Measurements from ENCODE around the gene CPZ. TPM values are rescaled to one million over a fixed set of nuclear protein-coding genes. Genes with fewer than 3 reads are reported as not detected.

CPZ gene
- total RNA-seq, 1 donor from 2014 or later: 0.27 TPM

GRCh38 chr4:8587469-8588195 is 4.9 kb upstream of the CPZ start:
- H3K27ac Mint-ChIP-seq (ENCODE audit: unreplicated experiment): peak overlapping the region; percentile 52
- TF ChIP-seq CTCF (IDR thresholded peaks at IDR 0.05; ENCODE audit: partially characterized antibody, unreplicated experiment): no peak
- no peak overlapping the region for H3K4me3 Mint-ChIP-seq (ENCODE audit: unreplicated experiment)
- no peaks in the 10 kb centered on the region for H3K36me3 Mint-ChIP-seq (ENCODE audit: unreplicated experiment)
- DNase-seq: peak; percentile 11
- H3K27me3 Mint-ChIP-seq (ENCODE audit: unreplicated experiment): peaks cover 14% of the 10 kb centered on the region
- H3K9me3 Mint-ChIP-seq (ENCODE audit: unreplicated experiment): peaks cover 3% of the 10 kb centered on the region
- H3K4me1 Mint-ChIP-seq (ENCODE audit: low read depth, unreplicated experiment): peaks cover 20% of the 10 kb centered on the region

GRCh38 chr4:8588196-8588470 is 4.4 kb upstream of the CPZ start:
- peaks cover 20% of the 10 kb centered on the region for H3K4me1 Mint-ChIP-seq (ENCODE audit: low read depth, unreplicated experiment)
- no peak overlapping the region for H3K4me3 Mint-ChIP-seq (ENCODE audit: unreplicated experiment)
- H3K36me3 Mint-ChIP-seq (ENCODE audit: unreplicated experiment): no peaks in the 10 kb centered on the region
- peaks cover 14% of the 10 kb centered on the region for H3K27me3 Mint-ChIP-seq (ENCODE audit: unreplicated experiment)
- DNase-seq: peak; percentile 5
- no peak for TF ChIP-seq CTCF (IDR thresholded peaks at IDR 0.05; ENCODE audit: partially characterized antibody, unreplicated experiment)
- H3K27ac Mint-ChIP-seq (ENCODE audit: unreplicated experiment): no peak overlapping the region
- peaks cover 3% of the 10 kb centered on the region for H3K9me3 Mint-ChIP-seq (ENCODE audit: unreplicated experiment)

GRCh38 chr4:8589336-8589735 is 3.2 kb upstream of the CPZ start:
- peaks cover 17% of the 10 kb centered on the region for H3K27me3 Mint-ChIP-seq (ENCODE audit: unreplicated experiment)

GRCh38 chr4:8589823-8590545 is 2.6 kb upstream of the CPZ start:
- Mint-ChIP-seq H3K27me3 (ENCODE audit: unreplicated experiment) (peaks cover 15% of the 10 kb centered on the region), H3K4me3 (ENCODE audit: unreplicated experiment) (no peak overlapping the region), H3K4me1 (ENCODE audit: low read depth, unreplicated experiment) (peaks cover 20% of the 10 kb centered on the region), H3K27ac (ENCODE audit: unreplicated experiment) (no peak overlapping the region), H3K36me3 (ENCODE audit: unreplicated experiment) (no peaks in the 10 kb centered on the region), H3K9me3 (ENCODE audit: unreplicated experiment) (peaks cover 3% of the 10 kb centered on the region)
- DNase-seq: peak; percentile 22
- TF ChIP-seq CTCF (IDR thresholded peaks at IDR 0.05; ENCODE audit: partially characterized antibody, unreplicated experiment): no peak

More at GRCh38 chr4:8589336-8589735, 3.2 kb upstream of the CPZ start:
- Mint-ChIP-seq H3K4me3 (ENCODE audit: unreplicated experiment) (no peak overlapping the region), H3K36me3 (ENCODE audit: unreplicated experiment) (no peaks in the 10 kb centered on the region), H3K9me3 (ENCODE audit: unreplicated experiment) (peaks cover 3% of the 10 kb centered on the region), H3K27ac (ENCODE audit: unreplicated experiment) (no peak overlapping the region), H3K4me1 (ENCODE audit: low read depth, unreplicated experiment) (peaks cover 23% of the 10 kb centered on the region)
- DNase-seq: peak; percentile 8
- no peak for TF ChIP-seq CTCF (IDR thresholded peaks at IDR 0.05; ENCODE audit: partially characterized antibody, unreplicated experiment)

GRCh38 chr4:8590546-8590880 is 2.1 kb upstream of the CPZ start:
- TF ChIP-seq CTCF (IDR thresholded peaks at IDR 0.05; ENCODE audit: partially characterized antibody, unreplicated experiment): no peak
- Mint-ChIP-seq H3K4me1 (ENCODE audit: low read depth, unreplicated experiment) (peaks cover 16% of the 10 kb centered on the region), H3K4me3 (ENCODE audit: unreplicated experiment) (no peak overlapping the region), H3K27ac (ENCODE audit: unreplicated experiment) (no peak overlapping the region), H3K27me3 (ENCODE audit: unreplicated experiment) (peaks cover 15% of the 10 kb centered on the region), H3K36me3 (ENCODE audit: unreplicated experiment) (no peaks in the 10 kb centered on the region), H3K9me3 (ENCODE audit: unreplicated experiment) (peaks cover 3% of the 10 kb centered on the region)
- DNase-seq: peak; percentile 12
